HepG2 (cell line): ENCODE measurements around the gene SLC11A1. TPM values are rescaled to one million over a fixed set of nuclear protein-coding genes. Genes with fewer than 3 reads are reported as not detected.

Experiments
- AGO2 ChIP-seq: fragments of 200-400 bp; formaldehyde crosslinking; optimal IDR thresholded peaks from 2 replicates; pipeline ENCODE3; 2017; ENCODE audit warnings: mild to moderate bottlenecking, low read depth, low read length, moderate library complexity
- ARID5B ChIP-seq: IDR thresholded peaks from 2 replicates; pipeline ENCODE4 v1.4.0; 2020; ENCODE audit warnings: mild to moderate bottlenecking, missing genetic modification reagents
- ARNT2 ChIP-seq: sonication (generic); formaldehyde crosslinking; IDR thresholded peaks from 2 replicates; pipeline ENCODE4 v1.8.0; 2022; ENCODE audit warnings: mild to moderate bottlenecking, low read depth, missing genetic modification reagents, moderate library complexity
- BCL6 ChIP-seq: IDR thresholded peaks from 2 replicates; pipeline ENCODE4 v1.6.1; 2016; ENCODE audit warnings: missing genetic modification reagents, missing compliant biosample characterization
- BRCA1 ChIP-seq: sonication (generic); formaldehyde crosslinking; IDR thresholded peaks from 2 replicates; pipeline ENCODE4 v1.4.0; 2020; ENCODE audit warnings: missing genetic modification reagents
- CREB3 ChIP-seq: sonication (generic); formaldehyde crosslinking; IDR thresholded peaks from 2 replicates; pipeline ENCODE4 v1.5.0; 2020; ENCODE audit warnings: missing genetic modification reagents
- EEA1 ChIP-seq: sonication (generic); formaldehyde crosslinking; IDR thresholded peaks from 2 replicates; pipeline ENCODE4 v1.5.1; 2020; ENCODE audit warnings: mild to moderate bottlenecking, missing genetic modification reagents, borderline replicate concordance
- ERF ChIP-seq: IDR thresholded peaks from 2 replicates; pipeline ENCODE4 v1.6.1; 2018; ENCODE audit warnings: missing biosample characterization, missing genetic modification reagents
- ETV5 ChIP-seq: IDR thresholded peaks from 2 replicates; pipeline ENCODE4 v1.6.1; 2018; ENCODE audit warnings: missing biosample characterization, missing genetic modification reagents, inconsistent platforms, borderline replicate concordance
- NR2F6 ChIP-seq, 2 experiments: IDR thresholded peaks; 2 replicates each; pipeline ENCODE4 v1.6.1; 2016; ENCODE audit warnings: antibody characterized with exemption in 1 of 2, mild to moderate bottlenecking in 1 of 2
- SAP130 ChIP-seq: IDR thresholded peaks from 2 replicates; pipeline ENCODE4 v1.6.1; 2016; ENCODE audit warnings: low read depth
- TAF1 ChIP-seq: sonication (generic); formaldehyde crosslinking; IDR thresholded peaks from 2 replicates; pipeline ENCODE4 v1.4.0; 2020; ENCODE audit warnings: missing genetic modification reagents
- TARDBP ChIP-seq: sonication (generic); formaldehyde crosslinking; IDR thresholded peaks from 2 replicates; pipeline ENCODE4 v1.8.0; 2022; ENCODE audit warnings: mild to moderate bottlenecking, missing genetic modification reagents
- ZBTB14 ChIP-seq: sonication (generic); formaldehyde crosslinking; IDR thresholded peaks from 2 replicates; pipeline ENCODE4 v1.4.0; 2020; ENCODE audit warnings: missing genetic modification reagents
- ZBTB49 ChIP-seq: sonication (generic); formaldehyde crosslinking; IDR thresholded peaks from 2 replicates; pipeline ENCODE4 v1.4.0; 2020; ENCODE audit warnings: missing genetic modification reagents, borderline replicate concordance
- ZNF180 ChIP-seq: sonication (generic); formaldehyde crosslinking; IDR thresholded peaks from 2 replicates; pipeline ENCODE4 v1.4.0; 2020; ENCODE audit warnings: low read depth, missing genetic modification reagents, borderline replicate concordance
- ZNF329 ChIP-seq: sonication (generic); formaldehyde crosslinking; IDR thresholded peaks from 2 replicates; pipeline ENCODE4 v1.9.0; 2021; ENCODE audit warnings: low read depth, mild to moderate bottlenecking, missing genetic modification reagents
- ZNF496 ChIP-seq: sonication (generic); formaldehyde crosslinking; IDR thresholded peaks from 2 replicates; pipeline ENCODE4 v1.8.1; 2023; ENCODE audit warnings: mild to moderate bottlenecking, moderate library complexity, missing genetic modification reagents; ENCODE audit not compliant: insufficient replicate concordance
- ZNF589 ChIP-seq: sonication (generic); formaldehyde crosslinking; conservative IDR thresholded peaks from 2 replicates; pipeline ENCODE4 v1.8.0; 2022; ENCODE audit warnings: mild to moderate bottlenecking, moderate library complexity, missing genetic modification reagents
- ZSCAN22 ChIP-seq: sonication (generic); formaldehyde crosslinking; IDR thresholded peaks from 2 replicates; pipeline ENCODE4 v1.4.0; 2020; ENCODE audit warnings: mild to moderate bottlenecking, missing genetic modification reagents
- polyA plus RNA-seq, 8 experiments: library from polyadenylated mRNA; depleted of rRNA in 3 of 8; stranded (reverse) in 7 of 8; unstranded in 1 of 8; fragments of >200 nt; fragmentation: Illumina TruSeq in 4 of 8; extraction: Trizol in 4 of 8; gene quantifications; 2 replicates each; pipeline versions ENCODE4 v1.2.1 to v1.2.3, GENCODE V29; 2011 to 2016; ENCODE audit warnings: low read depth in 4 of 8, missing spikeins in 1 of 8, mixed read lengths in 1 of 8; ENCODE audit not compliant: insufficient read depth in 1 of 8
- total RNA-seq, 5 experiments: library from RNA; depleted of rRNA; stranded (reverse); fragments of >200 nt; fragmentation: Illumina TruSeq; extraction: Trizol; gene quantifications; 2 replicates each; pipeline ENCODE4 v1.2.3, GENCODE V29; 2016; ENCODE audit warnings: low read depth in 1 of 5

SLC11A1 gene
- total and polyA plus RNA-seq, 2 of the 13 experiments (the other 11 are each of a cell fraction or from before 2014, with no cell fraction given), result 0.33 to 2.3 TPM

- TF ChIP-seq TARDBP (0 out of 2 replicates have a peak, but pooled peaks have one; percentile 36), ZNF589 (CRISPR knock-in tag) (no peak), EEA1 (CRISPR knock-in tag) (no peak; the same call in 1 of the 2 replicates), ZBTB14 (CRISPR knock-in tag) (no peak), NR2F6 (IDR thresholded peaks at IDR 0.05) (no peak), NR2F6 (CRISPR knock-in tag; IDR thresholded peaks at IDR 0.05) (0 out of 2 replicates have a peak, but pooled peaks have one; percentile 33), ZSCAN22 (0 out of 2 replicates have a peak, but pooled peaks have one; percentile 9), ZNF180 (CRISPR knock-in tag) (no peak), ARID5B (CRISPR knock-in tag) (peak; percentile 35), ZNF329 (CRISPR knock-in tag) (peak; percentile 71; the same call in 1 of the 2 replicates), BCL6 (CRISPR knock-in tag) (peak; percentile 59), ETV5 (CRISPR knock-in tag) (peak; percentile 83), ARNT2 (peak; percentile 62; the same call in 1 of the 2 replicates), BRCA1 (CRISPR knock-in tag) (0 out of 2 replicates have a peak, but pooled peaks have one; percentile 19), SAP130 (peak; percentile 85), TAF1 (CRISPR knock-in tag) (peak; percentile 66; the same call in 1 of the 2 replicates), ERF (CRISPR knock-in tag) (peak; percentile 76), ZBTB49 (CRISPR knock-in tag) (no peak), CREB3 (CRISPR knock-in tag) (0 out of 2 replicates have a peak, but pooled peaks have one; percentile 36), ZNF496 (CRISPR knock-in tag) (no peak), AGO2 (peak; percentile 5)
Observed at GRCh38 chr2:218399391-218400166, 17.5 kb downstream of the SLC11A1 start, which contains the start of gene CTDSP1 (continued).
